ENCODE data around the gene SLC25A44.
A peak's percentile ranks its signal among the peaks of the same experiment; 100 is the strongest.

The SLC25A44 gene

DNA sequence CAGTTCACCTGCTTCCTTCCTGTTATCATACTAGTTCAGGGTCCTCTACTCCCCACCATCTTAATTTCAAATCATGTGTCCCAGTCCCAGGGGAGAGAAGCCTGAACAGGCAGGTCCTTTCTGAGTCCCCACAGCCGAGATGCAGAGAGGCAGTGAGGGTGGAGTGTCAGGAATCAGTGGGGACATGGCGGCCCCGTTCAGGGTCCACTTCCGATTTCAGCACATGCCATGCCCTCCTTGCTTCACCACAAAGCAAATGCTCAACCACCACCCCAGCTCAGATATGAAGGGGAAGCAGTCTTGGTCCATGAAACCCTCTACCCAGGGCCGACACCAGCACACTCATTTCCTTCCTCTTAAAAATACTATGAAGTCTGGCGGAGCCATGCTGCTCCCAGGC is 45.7 kb upstream of the SLC25A44 start:
- TF ChIP-seq CTCF (IDR thresholded peaks at IDR 0.05; ENCODE audit: control extremely low read depth, extremely low read depth, low read depth, missing control alignments) = no peak
- POLR2A ChIA-PET = interaction anchor here (1.3 kb wide), 1 partner anchor 51 kb away, joined by 5 read pairs; no protein-coding TSS in a partner anchor
- CTCF ChIA-PET = interaction anchor here (0.9 to 18.1 kb wide), 18 partner anchors 10 to 174 kb away, joined by 3 to 306 read pairs (median 4); partner anchors contain the start of gene SLC25A44
- DNase-seq (ENCODE audit: extremely low spot score) = no peak

DNA sequence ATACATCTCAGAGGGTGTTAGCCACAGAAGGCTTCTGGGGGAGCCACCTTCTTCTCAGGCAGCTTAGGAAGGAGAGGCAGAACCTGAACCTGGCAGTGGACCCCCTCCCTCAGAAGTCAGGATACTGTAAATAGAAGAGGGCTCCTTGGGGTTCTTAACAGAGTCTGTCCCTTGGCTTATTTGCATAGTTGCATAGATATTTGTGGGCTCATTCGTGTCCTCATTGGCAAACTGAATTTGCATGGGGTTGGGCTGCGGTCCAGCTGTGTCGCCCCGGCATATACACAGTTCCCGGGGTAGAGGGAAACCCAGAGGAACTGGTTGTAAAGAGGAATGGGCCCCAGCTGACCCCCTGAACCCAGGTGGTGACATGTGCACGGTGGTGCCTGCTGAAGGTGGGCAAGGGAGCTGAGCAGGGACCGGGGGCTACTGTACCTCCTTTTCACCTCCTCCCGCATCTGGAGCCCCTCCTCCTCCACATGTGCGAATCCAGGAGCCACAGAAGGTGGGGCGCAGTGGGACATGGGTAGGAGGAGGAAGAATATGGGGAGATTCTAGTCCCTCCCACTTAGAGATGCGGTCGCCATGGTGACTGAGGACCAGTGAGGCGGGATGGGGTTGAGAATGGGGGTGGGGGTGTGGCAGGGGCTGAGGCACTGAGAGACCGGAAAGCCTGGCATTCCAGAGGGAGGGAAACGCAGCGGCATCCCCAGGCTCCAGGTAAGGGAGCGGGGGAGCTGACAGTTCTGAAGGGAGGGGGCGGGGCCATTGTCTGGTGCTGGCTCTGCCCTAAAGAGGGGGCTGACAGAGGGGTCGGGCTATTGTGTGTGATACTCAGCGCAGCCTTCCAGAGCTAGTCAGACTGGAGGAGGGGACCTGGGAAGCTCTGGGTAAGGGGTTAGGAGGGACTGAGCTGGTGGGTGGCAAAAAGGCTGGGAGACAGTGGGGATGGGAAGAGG is 44.3 kb upstream of the SLC25A44 start:
- ChIA-PET POLR2A (interaction anchor here (0.6 kb wide), 1 partner anchor 76 kb away, joined by 3 read pairs; no protein-coding TSS in a partner anchor), CTCF (interaction anchor here (0.9 to 18.1 kb wide), 15 partner anchors 9 to 169 kb away, joined by 3 to 306 read pairs (median 8); partner anchors contain the start of gene SLC25A44)
- peak; percentile 73 for DNase-seq (ENCODE audit: extremely low spot score)
- TF ChIP-seq CTCF (IDR thresholded peaks at IDR 0.05; ENCODE audit: control extremely low read depth, extremely low read depth, low read depth, missing control alignments) = no peak

DNA sequence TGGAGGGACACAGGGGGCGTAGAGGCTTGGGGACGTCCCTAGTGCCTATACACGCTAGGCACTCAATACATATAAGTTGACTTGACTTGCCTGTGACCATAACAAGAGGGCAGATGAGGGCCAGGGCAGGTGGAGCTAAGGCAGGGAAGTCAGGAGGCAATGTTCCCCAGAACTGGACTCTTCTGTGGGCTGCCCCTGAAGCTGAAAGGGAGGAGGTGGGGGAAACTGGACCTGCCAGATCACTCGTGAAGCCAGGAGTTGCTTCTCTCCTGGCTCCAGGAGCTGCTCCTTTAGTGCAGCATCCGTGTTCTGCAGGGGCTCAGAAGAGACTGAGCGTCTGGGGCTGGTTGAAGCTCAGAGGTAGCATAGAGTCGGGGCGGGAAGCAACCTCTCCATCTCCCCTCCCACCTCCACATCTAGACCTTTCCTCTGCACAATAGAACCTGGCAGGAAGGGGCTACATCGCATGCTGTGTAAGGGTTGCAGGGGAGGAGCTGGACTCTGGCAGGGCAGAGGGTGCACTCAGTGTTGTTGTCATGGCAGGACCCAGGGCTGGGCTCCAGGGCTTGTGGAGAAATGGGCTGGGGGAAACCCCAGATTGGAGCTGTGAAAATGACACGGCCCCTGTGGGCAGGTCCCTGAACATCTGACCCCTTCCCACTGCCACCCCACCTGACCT is 43.4 kb upstream of the SLC25A44 start:
- no peak for TF ChIP-seq CTCF (IDR thresholded peaks at IDR 0.05; ENCODE audit: control extremely low read depth, extremely low read depth, low read depth, missing control alignments)
- ChIA-PET POLR2A (interaction anchor here (0.6 to 1.7 kb wide), 3 partner anchors 25 to 75 kb away, joined by 3 to 7 read pairs (median 3); partner anchors contain the start of gene PMF1), CTCF (interaction anchor here (0.8 to 18.1 kb wide), 15 partner anchors 9 to 354 kb away, joined by 3 to 306 read pairs (median 6); partner anchors contain the start of gene SLC25A44)
- no peak for DNase-seq (ENCODE audit: extremely low spot score)

GRCh38 chr1:156151093-156151688 is 42.7 kb upstream of the SLC25A44 start:
- DNase-seq (ENCODE audit: extremely low spot score) = no peak
- ChIA-PET POLR2A (interaction anchor here (0.6 to 1.7 kb wide), 5 partner anchors 18 to 74 kb away, joined by 3 to 7 read pairs (median 4); partner anchors contain the start of gene PMF1), CTCF (interaction anchor here (0.8 to 18.1 kb wide), 18 partner anchors 10 to 354 kb away, joined by 3 to 306 read pairs (median 4); partner anchors contain the start of gene SLC25A44)
- no peak for TF ChIP-seq CTCF (IDR thresholded peaks at IDR 0.05; ENCODE audit: control extremely low read depth, extremely low read depth, low read depth, missing control alignments)

DNA sequence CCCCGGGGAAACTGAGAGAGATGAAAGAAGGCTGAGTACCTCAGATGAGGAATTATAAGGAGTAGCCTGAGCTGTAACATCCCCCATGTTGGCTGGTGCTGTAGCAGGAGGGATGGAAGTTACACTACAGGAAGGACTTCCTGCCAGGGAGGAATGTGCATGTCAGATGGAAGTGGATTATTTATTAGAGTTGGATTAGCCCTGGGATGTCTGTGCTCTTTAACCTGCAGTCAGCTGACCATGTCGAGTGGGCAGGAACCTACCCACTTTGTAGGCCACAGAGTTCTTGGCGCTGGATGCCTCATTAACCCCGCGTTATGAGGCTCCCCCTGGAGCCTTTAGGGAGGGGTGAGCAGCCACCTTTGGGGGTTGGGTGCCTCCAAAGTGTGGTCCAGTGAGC is 41.3 kb upstream of the SLC25A44 start:
- ChIA-PET CTCF (interaction anchor here (1.3 to 18.1 kb wide), 4 partner anchors 10 to 72 kb away, joined by 4 to 306 read pairs (median 10); partner anchors contain the start of gene SLC25A44), POLR2A (no interaction called here)
- TF ChIP-seq CTCF (IDR thresholded peaks at IDR 0.05; ENCODE audit: control extremely low read depth, extremely low read depth, low read depth, missing control alignments) = no peak
- no peak for DNase-seq (ENCODE audit: extremely low spot score)

Measured in GM10248 (cell line).